GM12891 (cell line): ENCODE measurements around the gene LYPLAL1.

ENCODE experiments used
- PAX5 ChIP-seq: IDR thresholded peaks from 2 replicates; pipeline ENCODE4 v1.6.1; 2011; ENCODE audit warnings: low read length, moderate library complexity, mild to moderate bottlenecking; ENCODE audit not compliant: insufficient read depth, severe bottlenecking
- POLR2A ChIP-seq: IDR thresholded peaks from 2 replicates; pipeline ENCODE4 v1.6.1; 2011; ENCODE audit warnings: low read depth, low read length, control low read depth
- POLR2AphosphoS5 ChIP-seq: IDR thresholded peaks from 2 replicates; pipeline ENCODE4 v1.6.1; 2011; ENCODE audit warnings: low read depth, low read length, control low read depth
- SPI1 ChIP-seq: IDR thresholded peaks from 2 replicates; pipeline ENCODE4 v1.6.1; 2011; ENCODE audit warnings: low read depth, low read length, control low read depth
- TAF1 ChIP-seq: IDR thresholded peaks from 2 replicates; pipeline ENCODE4 v1.6.1; 2011; ENCODE audit warnings: low read depth, low read length, control low read depth

- TF ChIP-seq POLR2A = no peak
- TF ChIP-seq TAF1 = no peak
- TF ChIP-seq PAX5 = no peak
- no peak for TF ChIP-seq POLR2AphosphoS5
- TF ChIP-seq SPI1 = no peak
Observed at GRCh38 chr1:219244864-219245263, 71.2 kb downstream of the LYPLAL1 start.
